Medulla oblongata (tissue), 1 donor: ENCODE results near the gene MYO10.

ENCODE experiments used
- DNase-seq: peaks from one replicate; pipeline ENCODE4 v3.0.0-alpha.2; 2015; ENCODE audit errors: extremely low spot score

MYO10 gene

DNA sequence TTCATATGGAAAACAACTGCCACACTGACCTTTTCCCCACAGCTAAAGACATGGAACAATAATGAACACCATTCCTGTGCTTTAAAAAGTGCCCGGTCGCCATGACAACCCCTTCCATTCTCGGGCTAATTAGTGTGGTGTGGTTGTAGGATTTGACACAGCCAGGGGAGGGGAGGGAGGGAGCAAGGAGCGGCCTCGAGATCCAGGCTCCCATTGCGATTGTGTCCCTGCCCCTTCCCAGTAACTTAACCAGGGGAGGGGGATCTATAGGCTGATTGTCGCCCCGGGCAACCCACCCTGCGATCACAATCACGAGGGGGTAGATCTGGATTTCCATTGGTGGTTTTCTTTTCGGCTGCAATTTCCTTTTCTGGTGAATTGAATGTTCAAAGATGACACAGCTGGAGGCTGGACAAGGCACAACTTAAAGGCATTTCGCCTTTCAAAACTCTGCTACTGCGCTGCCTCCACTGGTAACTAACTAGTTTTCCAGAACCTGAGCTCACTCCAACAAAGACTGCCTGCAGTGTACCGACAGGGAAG, 222.6 kb downstream of the MYO10 start:
- DNase-seq, result peak; percentile 63

DNA sequence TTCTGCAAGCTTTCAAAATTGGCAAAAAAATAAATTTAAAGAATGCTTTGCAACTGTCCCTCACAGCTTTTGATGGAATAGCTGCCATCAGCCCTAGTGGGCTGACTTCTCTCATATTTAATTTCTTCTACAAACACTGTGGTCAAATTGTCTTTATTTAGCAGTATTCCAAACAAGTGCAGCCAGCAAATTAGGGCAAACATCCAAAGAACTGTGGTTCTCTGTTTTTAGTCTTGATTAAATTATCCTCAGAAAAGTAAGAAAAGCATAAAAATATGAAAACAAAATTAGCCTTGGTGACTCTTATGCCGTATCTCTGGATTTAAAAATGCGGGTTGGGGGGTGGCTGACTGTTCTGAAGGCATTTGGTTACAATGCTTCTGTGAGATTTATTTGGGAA, 223.5 kb downstream of the MYO10 start:
- DNase-seq, result no peak

DNA sequence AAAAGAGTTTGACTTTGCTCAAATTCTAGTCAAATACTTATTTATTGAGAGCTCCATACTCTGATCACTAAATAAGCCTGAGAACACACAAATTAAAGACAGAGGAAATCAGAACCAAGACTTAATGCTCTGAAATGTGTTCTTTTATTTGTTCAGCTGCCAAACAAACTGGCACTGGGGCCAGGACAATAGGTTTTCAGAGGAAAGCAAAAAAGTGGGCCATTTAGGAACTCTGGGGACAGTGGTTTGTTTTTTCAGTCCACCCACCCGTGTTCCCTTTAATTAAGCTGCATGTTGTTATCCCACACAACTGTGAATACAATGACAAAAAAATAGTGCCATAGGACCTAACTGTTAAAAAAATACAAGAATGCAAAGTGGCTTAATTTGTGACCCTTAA, 223.9 kb downstream of the MYO10 start:
- peak; percentile 59 for DNase-seq

DNA sequence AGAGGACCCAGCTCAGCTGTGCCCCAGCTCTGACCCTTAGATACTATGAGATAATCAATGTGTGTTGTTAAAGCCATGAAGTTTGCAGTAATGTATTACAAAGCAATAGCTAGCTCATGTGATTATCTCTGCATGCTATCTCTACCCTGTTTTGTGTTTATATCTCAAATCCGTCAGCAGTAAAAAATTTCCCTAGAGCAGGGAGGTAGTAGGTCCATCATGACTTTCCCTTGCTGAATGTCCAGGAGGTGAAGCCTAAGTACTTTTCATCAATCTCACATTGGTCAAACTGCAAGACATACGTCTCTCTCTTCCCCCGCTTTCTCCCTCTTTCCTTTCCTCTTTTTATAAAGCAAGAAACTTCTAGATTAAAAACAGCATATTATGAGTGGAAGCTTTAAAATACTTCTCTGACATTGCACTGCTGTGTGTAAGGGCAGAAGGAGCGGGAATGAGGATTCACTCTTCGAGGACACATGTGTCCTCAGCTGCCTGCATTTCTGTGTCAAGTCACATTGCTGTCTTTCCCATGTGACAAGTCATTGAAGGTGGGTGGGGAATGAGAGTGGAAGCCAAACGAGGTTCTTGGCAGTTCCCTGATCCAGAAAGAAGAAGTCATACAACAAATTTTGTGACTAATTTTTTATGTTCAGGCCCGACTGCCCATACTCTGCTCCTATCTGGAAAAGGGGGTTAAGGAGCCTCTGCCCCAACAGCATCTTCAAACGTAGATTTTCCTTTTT, 226.2 kb downstream of the MYO10 start:
- no peak for DNase-seq

DNA sequence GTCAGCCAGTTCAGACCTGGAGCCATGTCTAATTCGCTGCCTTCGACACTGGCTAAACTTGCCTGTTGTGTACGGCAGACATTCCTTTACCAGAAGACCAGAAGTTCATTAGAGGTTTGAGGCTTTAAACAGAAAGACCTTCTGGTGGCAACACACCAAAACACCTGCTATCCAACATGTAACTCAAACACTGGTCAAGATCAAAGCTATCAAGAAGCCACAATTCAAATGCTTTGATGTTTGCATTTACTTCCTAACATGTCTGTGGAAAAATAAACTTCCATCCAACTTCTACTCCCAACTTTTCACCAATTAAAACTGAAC, 228.3 kb downstream of the MYO10 start:
- DNase-seq, result no peak

DNA sequence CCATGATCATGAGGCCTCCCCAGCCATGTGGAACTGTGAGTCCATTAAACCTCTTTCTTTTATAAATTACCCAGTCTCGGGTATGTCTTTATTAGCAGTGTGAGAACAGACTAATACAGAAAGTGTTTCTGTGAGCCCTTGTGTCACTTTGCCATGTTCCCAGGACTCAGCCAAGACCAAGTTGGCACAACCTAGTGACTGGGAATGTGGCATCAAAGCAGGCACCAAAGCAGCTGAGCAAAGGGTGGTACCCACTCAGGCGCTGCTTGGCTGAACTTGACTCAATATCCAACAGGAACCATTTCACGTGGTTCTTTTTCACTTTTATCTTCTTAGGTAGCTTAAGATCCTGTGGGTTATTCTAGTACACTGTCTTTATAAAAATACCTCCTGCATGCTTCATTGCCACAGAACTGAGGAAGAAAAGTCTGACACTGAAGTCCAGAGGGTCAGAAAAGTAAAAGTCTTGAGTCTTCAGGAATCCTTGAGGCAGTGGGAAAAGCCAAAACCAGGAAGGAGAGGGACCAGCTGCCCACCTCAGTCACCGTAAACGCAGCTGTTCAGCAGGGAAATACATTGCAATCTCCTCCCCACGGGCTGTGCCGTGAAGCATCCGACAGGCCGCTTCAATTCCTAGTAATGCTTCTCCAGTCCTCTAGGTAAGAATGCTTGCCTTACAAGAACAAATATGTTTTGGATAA, 228.8 kb downstream of the MYO10 start:
- DNase-seq, result peak; percentile 58

DNA sequence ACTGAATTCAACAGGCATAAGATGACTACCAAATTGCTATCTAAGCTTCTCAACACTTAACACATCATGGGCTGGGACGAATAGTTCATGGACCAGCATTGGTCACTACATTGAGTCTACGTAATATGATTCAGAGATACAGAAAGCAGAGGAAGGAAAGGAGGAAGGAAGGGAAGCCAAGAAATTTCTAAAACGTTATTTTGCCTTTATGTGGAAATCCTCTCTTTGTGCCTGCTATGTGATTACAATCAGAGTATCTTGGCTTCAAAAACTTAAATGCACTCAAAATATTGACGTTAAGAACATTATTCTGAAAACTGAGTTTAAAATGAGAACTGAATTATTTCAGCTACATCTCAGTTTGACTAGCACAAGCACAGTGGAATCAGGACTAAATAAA, 231.1 kb downstream of the MYO10 start:
- DNase-seq, result no peak

DNA sequence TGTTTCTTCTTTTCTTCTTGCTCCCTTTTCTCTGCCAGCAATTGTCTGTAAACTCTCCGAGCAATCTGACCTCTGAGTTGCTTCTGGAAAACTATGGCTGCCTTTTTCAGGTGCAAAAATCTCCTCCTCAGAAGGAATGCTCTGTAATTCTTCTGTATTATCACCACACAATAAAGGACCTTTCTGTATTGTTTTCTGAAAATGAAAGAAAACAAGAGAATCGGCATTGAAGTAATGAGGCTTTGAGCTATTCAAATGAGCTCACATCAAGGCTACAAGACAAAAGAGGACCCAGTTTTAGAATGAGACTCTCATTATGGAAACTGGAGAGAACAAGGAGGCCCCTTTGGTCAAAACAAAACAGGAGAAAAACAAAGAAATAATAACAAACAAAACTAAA, 233.1 kb downstream of the MYO10 start:
- DNase-seq, result peak; percentile 75

DNA sequence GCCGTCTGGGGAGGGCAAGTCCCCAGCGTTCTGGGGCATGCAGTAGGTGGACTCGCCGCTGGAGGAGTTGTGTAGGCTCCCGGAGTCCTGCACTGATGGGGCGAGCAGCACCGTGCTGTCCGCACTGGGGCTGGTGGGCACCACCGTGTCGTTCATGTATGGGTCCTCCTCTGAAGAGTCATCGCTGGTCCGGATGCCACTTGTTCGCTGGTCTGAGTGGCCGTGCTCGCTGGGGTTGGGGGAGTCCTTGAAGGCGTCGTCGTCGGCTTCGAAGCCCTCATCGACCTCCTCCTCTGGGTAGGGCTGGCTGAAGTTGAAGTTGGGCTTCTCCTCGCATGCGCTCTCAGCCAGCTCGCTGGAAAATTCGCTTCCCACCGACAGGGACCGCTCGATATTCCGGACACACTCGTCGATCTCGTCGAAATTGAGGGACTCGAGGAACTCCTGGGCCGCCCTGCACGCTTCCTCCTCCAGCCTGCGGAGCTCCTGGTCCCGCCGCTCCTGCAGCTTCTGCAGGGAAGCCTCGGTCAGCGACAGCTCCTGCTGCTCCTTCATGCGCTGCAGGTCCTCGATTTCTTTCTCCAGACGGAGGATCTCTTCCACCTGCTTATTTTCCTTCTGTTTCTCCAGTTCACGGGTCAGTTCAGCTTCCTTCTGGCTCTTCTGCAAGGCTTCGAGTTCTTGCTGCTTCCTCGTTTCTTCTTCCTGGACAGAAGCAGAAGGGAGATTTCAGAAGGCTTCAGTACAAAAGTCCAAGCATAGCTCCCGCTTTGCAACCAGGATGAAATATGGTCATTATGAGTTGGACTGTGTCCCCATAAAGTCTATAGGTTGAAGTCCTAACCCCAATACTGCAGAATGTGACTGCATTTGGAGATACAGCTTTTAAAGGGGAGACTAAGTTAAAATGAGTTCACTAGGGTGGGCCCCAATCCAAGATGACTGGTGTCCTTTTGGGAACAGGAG, 234.7 kb downstream of the MYO10 start:
- no peak for DNase-seq

DNA sequence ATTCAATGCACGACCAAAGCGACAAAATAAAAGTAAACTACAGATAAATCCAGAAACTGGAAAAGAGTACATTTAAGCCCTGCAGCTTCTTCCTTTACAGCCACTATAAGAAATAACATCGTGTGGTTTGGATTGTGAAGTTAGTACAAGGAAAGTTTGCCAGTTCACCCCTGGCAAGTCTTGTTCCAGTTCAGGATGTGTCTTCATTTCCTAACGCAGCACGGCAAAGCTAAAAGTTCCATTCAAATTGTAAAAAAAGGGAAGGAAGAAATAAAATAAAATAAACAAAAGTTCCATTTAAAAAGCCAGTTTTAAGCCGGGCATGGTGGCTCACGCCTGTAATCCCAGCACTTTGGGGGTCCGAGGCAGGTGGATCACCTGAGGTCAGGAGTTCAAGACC, 236.0 kb downstream of the MYO10 start:
- no peak for DNase-seq

DNA sequence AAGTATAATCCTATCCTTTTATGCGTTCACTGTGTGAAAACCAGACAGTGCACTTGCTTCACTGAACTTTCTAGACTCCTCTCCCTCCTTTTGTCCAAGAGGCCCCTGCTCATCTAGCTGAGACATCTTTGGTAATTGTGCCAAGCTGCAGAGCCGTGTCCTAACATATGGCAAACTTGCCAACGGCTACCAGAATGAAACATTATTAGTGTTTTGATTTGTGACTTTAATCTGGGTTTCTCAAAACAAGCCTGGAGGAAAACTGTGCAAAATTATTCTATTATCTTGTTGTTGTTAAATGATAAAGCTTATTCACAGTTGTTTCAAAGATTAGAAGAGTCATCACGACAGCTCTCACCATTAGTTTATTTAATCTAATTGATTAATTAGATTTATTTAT, 240.3 kb downstream of the MYO10 start:
- DNase-seq, result no peak

DNA sequence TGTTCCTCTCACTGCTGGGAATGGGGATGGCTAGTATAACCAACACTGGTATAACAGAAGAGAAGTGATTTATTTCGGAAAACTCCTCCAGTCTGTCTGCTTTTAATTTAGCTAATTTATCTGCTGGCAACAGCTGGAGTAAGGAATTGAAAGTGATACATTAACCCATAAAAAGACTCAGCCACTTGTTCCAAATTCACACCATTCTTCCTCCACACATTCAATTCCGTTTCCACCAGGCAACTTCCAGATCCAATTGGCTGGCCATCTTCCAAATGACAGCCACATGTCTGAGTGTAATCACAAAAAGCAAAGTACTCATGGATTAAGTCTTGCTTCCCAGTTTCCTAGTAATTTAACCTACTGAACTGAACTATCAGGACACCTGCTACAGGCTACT, 242.2 kb downstream of the MYO10 start:
- no peak for DNase-seq

DNA sequence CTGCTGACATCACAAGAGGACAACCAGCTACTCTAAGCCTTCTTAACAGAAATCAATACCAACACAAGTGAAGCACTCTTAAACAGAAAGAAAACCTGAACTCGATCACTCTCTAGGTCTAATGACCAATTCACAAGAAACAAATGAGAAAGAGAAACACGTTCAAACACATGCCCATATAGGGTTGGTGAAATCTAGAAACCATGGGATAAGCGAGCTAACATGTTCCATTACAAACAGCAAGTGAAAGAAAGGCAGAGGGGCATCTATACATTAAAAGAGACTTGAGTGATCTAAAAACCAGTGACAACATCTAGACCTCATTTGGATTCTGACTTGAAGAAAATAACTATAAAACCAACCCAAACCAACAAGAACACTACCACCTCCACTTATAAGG, 244.4 kb downstream of the MYO10 start:
- no peak for DNase-seq

DNA sequence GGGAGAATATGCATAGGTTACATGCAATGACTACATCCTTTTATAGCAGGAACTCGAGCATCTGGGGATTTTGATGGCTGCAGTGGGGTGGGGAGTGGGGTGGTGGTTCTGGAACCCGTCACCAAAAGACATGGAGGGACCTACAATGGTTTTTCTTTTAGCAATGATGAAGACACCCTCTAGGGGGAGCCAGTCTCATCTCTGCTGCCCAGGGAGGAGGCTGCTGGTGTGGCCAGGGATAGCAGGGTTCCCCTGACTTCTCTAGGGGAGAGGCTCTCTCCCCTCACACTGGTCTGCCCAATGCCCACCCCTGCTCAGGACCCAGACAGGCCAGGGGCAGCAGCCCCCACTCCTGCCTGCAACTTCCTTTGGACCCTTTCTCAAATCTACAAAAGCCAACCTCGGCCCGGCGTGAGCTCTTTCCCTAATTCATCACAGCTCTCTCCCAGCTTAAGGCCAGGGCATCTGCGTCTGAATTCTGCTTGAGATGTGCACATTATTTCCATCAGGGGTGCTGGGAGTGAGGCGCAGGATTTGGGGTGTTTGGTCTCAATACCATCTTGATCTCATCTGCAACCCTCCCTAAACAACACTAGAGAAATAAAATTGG, 245.7 kb downstream of the MYO10 start:
- peak; percentile 79 for DNase-seq

DNA sequence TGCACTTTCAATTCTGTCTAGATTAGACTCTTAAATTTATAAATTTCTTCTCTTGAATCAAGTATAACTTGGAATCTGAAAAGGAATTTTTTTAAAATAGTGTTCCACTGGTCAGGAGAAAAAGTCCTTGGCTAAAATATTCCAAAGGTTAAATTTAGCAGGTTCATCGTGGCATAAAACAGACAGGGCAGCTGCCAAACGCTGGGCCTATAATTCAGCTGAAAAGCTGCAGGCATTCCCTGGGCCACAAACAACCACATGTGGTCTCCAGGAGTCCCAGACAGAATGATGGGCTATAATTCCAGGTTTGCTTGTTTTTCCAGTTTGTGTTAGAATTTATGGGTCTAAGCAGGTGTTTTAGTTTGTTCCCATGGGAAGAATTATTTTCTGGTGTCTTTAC, 248.2 kb downstream of the MYO10 start:
- DNase-seq, result no peak

DNA sequence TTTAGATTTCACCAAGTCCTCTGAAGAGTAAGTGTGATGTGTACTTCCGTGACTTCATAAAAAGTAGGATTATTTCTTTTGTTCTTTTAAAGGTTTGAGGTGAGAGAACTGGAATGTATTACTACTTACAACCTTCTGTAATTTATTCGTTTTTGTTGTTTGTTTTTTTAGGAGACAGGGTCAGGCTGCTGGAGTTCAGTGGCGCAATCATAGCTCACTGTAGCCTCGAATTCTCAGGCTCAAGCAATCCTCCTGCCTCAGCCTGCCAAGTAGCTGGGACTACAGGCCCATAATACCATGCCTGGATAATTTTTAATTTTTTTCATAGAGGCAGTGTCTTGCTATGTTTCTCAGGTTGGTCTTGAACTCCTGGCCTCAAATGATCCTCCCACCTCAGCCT, 251.0 kb downstream of the MYO10 start:
- DNase-seq, result no peak

DNA sequence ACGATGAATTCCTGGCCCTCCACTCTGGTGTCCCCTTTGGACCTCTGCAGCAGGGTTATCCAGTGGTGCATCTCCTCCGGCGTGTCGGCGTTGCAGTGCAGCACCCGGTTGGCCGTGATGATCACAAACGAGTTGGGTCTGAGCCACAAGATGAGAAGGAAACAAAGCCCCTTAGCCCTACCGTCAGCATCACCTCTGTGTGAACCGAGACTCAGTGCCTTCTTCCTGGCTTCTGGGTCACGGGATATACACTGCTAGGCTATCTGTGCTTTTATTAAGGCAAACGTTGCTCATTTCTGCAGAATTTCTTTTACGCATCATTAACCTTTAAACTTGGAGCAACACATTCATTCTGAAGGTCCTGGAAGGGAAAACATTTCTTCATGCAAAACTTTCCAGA, 254.2 kb downstream of the MYO10 start:
- no peak for DNase-seq

DNA sequence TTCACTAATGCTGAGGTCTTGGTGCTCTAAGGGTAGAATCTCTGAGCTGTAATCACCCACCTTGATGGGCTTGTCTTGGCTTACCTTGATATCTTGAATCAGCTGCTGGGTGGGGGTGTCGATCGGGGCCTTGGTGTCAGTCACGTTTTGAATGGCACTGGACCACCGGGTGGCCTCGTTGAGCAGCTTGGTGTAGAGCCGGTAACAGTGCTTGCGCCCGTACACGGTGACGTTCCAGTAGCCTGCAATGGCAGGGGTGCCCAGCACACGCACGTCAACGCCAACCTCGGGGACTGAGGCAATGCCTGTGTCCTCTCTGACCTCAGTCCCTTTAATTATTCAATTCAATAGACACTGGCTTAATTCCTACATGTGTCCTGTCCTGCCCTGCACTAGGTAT, 256.2 kb downstream of the MYO10 start:
- DNase-seq, result no peak

DNA sequence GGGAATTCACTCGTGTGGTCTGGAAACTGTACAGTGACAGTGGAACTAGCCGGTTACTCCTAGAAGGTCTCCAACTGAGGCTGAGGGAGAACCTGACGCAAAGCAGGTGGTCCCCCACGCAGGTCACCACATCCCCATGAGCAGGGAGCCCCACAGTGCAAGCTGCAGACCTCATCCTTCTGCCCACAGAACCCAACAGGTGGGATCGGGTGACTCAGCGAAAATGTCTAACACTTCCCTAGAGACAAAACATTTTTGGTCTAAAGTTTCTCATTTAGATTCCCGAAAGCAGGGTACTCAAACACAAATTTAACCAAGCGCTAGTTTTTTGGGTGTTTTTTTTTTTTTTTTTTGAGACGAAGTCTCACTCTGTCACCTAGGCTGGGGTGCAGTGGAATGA, 256.9 kb downstream of the MYO10 start:
- DNase-seq, result no peak

DNA sequence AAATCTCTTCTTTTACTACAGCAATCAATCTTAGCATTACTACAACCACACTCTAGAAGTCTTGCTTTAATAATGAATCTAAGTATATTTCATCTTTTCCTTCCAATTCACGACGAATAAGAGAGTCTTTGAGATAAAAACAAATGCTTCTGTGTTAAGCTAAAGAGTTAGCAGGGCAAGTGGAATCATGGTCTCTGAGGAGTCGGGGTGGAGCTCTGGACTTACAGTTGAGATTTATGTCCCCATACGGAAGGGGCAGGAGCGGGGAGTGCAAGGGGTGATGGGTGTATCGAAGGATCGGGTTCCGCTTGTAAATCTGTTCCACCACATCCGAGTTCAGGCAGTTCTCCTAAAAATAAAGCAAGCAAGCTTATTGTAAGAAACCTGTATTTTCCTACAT, 260.3 kb downstream of the MYO10 start:
- no peak for DNase-seq

DNA sequence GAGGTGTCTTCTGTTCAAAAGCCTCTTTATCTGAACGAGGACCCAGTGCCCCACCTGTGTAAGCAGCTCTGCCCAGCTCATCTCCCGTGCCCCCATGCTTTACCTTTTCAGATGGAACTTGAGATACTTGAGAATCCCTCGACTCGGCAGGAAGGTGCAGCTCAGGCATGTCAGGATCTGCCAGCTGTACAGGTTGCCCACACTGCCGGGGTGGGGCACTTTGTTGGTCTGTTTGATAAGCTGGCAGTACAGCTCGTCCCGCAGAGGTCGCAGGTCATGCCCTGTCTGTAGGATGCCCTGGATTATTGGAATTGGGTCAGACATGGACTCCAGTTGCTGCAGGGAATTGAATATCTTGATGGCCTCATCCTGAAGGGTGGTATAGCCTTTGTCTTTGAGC, 261.3 kb downstream of the MYO10 start:
- no peak for DNase-seq
